ENCODE data around the gene HLCS. TPM values are rescaled to one million over a fixed set of nuclear protein-coding genes. Genes with fewer than 3 reads are reported as not detected.

Gene HLCS
- total and polyA plus RNA-seq, 2 of the 4 experiments (the other 2 are of a cell fraction): 10.6 to 21.0 TPM

DNA sequence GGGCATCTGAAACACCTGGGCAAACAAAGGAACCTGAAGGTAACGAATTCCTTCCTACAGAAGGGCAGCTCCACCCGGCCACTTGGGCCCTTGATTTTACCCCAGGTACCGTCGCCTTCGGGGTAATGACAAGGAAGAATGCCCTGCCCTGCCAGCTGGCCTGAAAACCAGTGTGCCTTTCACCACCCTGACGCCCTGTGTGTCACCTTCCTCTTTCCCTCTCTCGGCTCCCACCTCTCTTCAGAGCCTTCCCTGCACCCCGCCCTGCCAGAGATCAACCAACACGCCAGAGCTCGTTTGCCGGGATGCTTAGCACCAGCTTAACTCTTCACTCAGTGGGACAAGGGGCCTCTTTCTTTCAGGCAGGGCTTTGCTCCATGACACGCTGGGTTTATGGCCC is 181.5 kb downstream of the HLCS start:
- Histone ChIP-seq H4K20me1 (ENCODE audit: insufficient read depth, low read length) (peaks cover 5% of the 10 kb centered on the region; the same call in 1 of the 2 replicates), H3K27ac (ENCODE audit: insufficient read depth, low read length) (no peak overlapping the region), H3K4me2 (ENCODE audit: low read depth, low read length) (no peak overlapping the region), H3K56ac (ENCODE audit: extremely low read depth, insufficient read depth, low read length) (no peak overlapping the region), H3K36me3 (ENCODE audit: control insufficient read depth, insufficient read depth, low read length) (no peaks in the 10 kb centered on the region), H3K14ac (replicated peaks; ENCODE audit: low read depth, low read length) (no peak overlapping the region), H2AK9ac (replicated peaks; ENCODE audit: low read depth, low read length, poor library complexity) (no peak overlapping the region), H2BK20ac (ENCODE audit: low read depth, low read length) (no peak overlapping the region), H2AFZ (replicated peaks; ENCODE audit: low read length, poor library complexity) (no peak overlapping the region), H3K9ac (ENCODE audit: low read depth, low read length) (no peak overlapping the region), H4K91ac (ENCODE audit: insufficient read depth, low read depth, low read length) (peak overlapping the region; percentile 24; the same call in 1 of the 2 replicates), H3K23ac (ENCODE audit: low read depth, low read length) (no peak overlapping the region), H3K4me3 (ENCODE audit: insufficient read depth, low read depth, low read length) (no peak overlapping the region), H3K27me3 (ENCODE audit: control insufficient read depth, insufficient read depth, low read length) (no peaks in the 10 kb centered on the region), H3K4ac (ENCODE audit: low read depth, low read length) (no peak overlapping the region), H2BK120ac (ENCODE audit: low read depth, low read length) (0 out of 2 replicates have a peak overlapping the region, but pooled peaks have one; percentile 5), H3K9me3 (ENCODE audit: control insufficient read depth, insufficient read depth, low read length) (no peaks in the 10 kb centered on the region), H3K9me1 (ENCODE audit: insufficient read depth, low read length) (peaks cover 13% of the 10 kb centered on the region), H4K8ac (ENCODE audit: low read depth in 2 of 2, low read length in 2 of 2) (no peak overlapping the region), H2BK15ac (ENCODE audit: low read depth, low read length) (no peak overlapping the region), H3K79me1 (ENCODE audit: low read depth in 1 of 2, low read length in 2 of 2) (peaks cover 0 to 14% of the 10 kb centered on the region in 2 experiments; a peak in 2 of 4 replicates), H3K4me1 (ENCODE audit: control insufficient read depth, insufficient read depth, low read length) (peaks cover 8% of the 10 kb centered on the region), H3K18ac (ENCODE audit: low read depth, low read length) (no peak overlapping the region), H4K5ac (ENCODE audit: low read depth, low read length) (no peak overlapping the region), H2BK5ac (ENCODE audit: low read depth, low read length, poor library complexity, severe bottlenecking) (no peak overlapping the region), H2AK5ac (ENCODE audit: low read depth, low read length) (peak overlapping the region; percentile 72; the same call in 1 of the 2 replicates)
- no TSS peak for BruUV-seq (replicated peaks)
- dilution Hi-C loops (cut with HindIII; ENCODE audit: low sequenced_read_pairs, unreplicated experiment): no loop called here
- DNase-seq (no peak), ATAC-seq (ENCODE audit: low read depth) (no peak)
- intact Hi-C loops (cut with micrococcal nuclease): no loop called here
- CTCF ChIA-PET: no interaction called here
- in situ Hi-C loops (cut with MboI; ENCODE audit: low sequenced_read_pairs): no loop called here
- POLR2A ChIA-PET (ENCODE audit: unreplicated experiment): no interaction called here
- 83% methylated on average over 7 of the region's 12 CpGs; no CpG with 5 or more reads in 1 of the 2 experiments for WGBS, 2 experiments (ENCODE audit: extremely low coverage in 2 of 2, insufficient read length in 1 of 2)
- TF ChIP-seq RCOR1 (IDR thresholded peaks at IDR 0.05; ENCODE audit: insufficient replicate concordance, low read length) (no peak), NFE2L2 (IDR thresholded peaks at IDR 0.05; ENCODE audit: low read depth, low read length) (no peak), CEBPB (IDR thresholded peaks at IDR 0.05; ENCODE audit: low read depth, low read length) (no peak), MXI1 (IDR thresholded peaks at IDR 0.05; ENCODE audit: borderline replicate concordance, low read depth, low read length) (no peak), CHD1 (IDR thresholded peaks at IDR 0.05; ENCODE audit: low read depth, low read length) (no peak), FOS (IDR thresholded peaks at IDR 0.05; ENCODE audit: low read depth, low read length) (no peak), POLR2A (IDR thresholded peaks at IDR 0.05; ENCODE audit: low read depth, low read length) (no peak), CTCF (conservative IDR thresholded peaks at IDR 0.05; ENCODE audit: low read depth, low read length) (no peak)
- TF ChIP-seq, protein P1, sequence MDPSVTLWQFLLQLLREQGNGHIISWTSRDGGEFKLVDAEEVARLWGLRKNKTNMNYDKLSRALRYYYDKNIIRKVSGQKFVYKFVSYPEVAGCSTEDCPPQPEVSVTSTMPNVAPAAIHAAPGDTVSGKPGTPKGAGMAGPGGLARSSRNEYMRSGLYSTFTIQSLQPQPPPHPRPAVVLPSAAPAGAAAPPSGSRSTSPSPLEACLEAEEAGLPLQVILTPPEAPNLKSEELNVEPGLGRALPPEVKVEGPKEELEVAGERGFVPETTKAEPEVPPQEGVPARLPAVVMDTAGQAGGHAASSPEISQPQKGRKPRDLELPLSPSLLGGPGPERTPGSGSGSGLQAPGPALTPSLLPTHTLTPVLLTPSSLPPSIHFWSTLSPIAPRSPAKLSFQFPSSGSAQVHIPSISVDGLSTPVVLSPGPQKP (IDR thresholded peaks at IDR 0.05; ENCODE audit: borderline replicate concordance, low read depth, low read length): no peak

Measured in IMR-90 (cell line).